ENCODE measurements around the gene FHOD3.
A peak's percentile ranks its signal among the peaks of the same experiment; 100 is the strongest.

Gene FHOD3

GRCh38 chr18:36518839-36519238 is 221.3 kb downstream of the FHOD3 start:
- DNase-seq (ENCODE audit: low read depth, low spot score) = no peak
- H3K4me3 ChIP-seq (ENCODE audit: low read depth, low read length) = no peak overlapping the region
- no peak for TF ChIP-seq CTCF (IDR thresholded peaks at IDR 0.05; ENCODE audit: low read depth, low read length)
- in situ Hi-C loops (cut with HindIII; ENCODE audit: low sequenced_read_pairs) = no loop called here

GRCh38 chr18:36519358-36519757 is 221.8 kb downstream of the FHOD3 start:
- H3K4me3 ChIP-seq (ENCODE audit: low read depth, low read length) = no peak overlapping the region
- DNase-seq (ENCODE audit: low read depth, low spot score) = peak; percentile 60
- in situ Hi-C loops (cut with HindIII; ENCODE audit: low sequenced_read_pairs) = no loop called here
- TF ChIP-seq CTCF (IDR thresholded peaks at IDR 0.05; ENCODE audit: low read depth, low read length) = no peak

- in situ Hi-C loops (cut with HindIII; ENCODE audit: low sequenced_read_pairs) = no loop called here
- no peak overlapping the region for H3K4me3 ChIP-seq (ENCODE audit: low read depth, low read length)
- no peak for TF ChIP-seq CTCF (IDR thresholded peaks at IDR 0.05; ENCODE audit: low read depth, low read length)
- no peak for DNase-seq (ENCODE audit: low read depth, low spot score)
These were observed 225.0 kb downstream of the FHOD3 start for GRCh38 chr18:36522509-36522908.

- no peak for DNase-seq (ENCODE audit: low read depth, low spot score)
- in situ Hi-C loops (cut with HindIII; ENCODE audit: low sequenced_read_pairs) = no loop called here
- H3K4me3 ChIP-seq (ENCODE audit: low read depth, low read length) = no peak overlapping the region
- no peak for TF ChIP-seq CTCF (IDR thresholded peaks at IDR 0.05; ENCODE audit: low read depth, low read length)
These were observed 228.4 kb downstream of the FHOD3 start for GRCh38 chr18:36525913-36526312.

- in situ Hi-C loops (cut with HindIII; ENCODE audit: low sequenced_read_pairs) = no loop called here
- H3K4me3 ChIP-seq (ENCODE audit: low read depth, low read length) = no peak overlapping the region
- DNase-seq (ENCODE audit: low read depth, low spot score) = no peak
- TF ChIP-seq CTCF (IDR thresholded peaks at IDR 0.05; ENCODE audit: low read depth, low read length) = no peak
These were observed 229.1 kb downstream of the FHOD3 start for GRCh38 chr18:36526611-36527010.

GRCh38 chr18:36527051-36527450 is 229.5 kb downstream of the FHOD3 start:
- H3K4me3 ChIP-seq (ENCODE audit: low read depth, low read length) = no peak overlapping the region
- in situ Hi-C loops (cut with HindIII; ENCODE audit: low sequenced_read_pairs) = no loop called here
- TF ChIP-seq CTCF (IDR thresholded peaks at IDR 0.05; ENCODE audit: low read depth, low read length) = no peak
- no peak for DNase-seq (ENCODE audit: low read depth, low spot score)

All from astrocyte of the spinal cord (primary cell).